Stimulated activated CD4-positive, alpha-beta T cell treated with anti-CD3 and anti-CD28 coated beads, Interleukin-2, amount 100 ng/mL, for 4 hours (primary cell): Measurements from ENCODE around the gene ARIH1.
"Not testable (repeated sequence)": the region's sequence is repeated elsewhere in the genome, so short reads cannot be mapped to it uniquely, and the experiment has no call there.

Experiments
- DNase-seq: peaks from one replicate; pipeline ENCODE4 v3.0.0-alpha.2; 2020; ENCODE audit warnings: low read depth

Gene ARIH1

GRCh38 chr15:72608084-72608483 lies 134.0 kb downstream of the ARIH1 start:
- not testable (repeated sequence) for DNase-seq

- DNase-seq, result no peak
These were observed 135.7 kb downstream of the ARIH1 start for GRCh38 chr15:72609862-72610261.

GRCh38 chr15:72612324-72612723 lies 138.2 kb downstream of the ARIH1 start:
- DNase-seq, result not testable (repeated sequence)

- no peak for DNase-seq
These were observed 140.8 kb downstream of the ARIH1 start for GRCh38 chr15:72614810-72615532.

GRCh38 chr15:72615533-72616233 lies 141.6 kb downstream of the ARIH1 start:
- DNase-seq, result not testable (repeated sequence)

GRCh38 chr15:72616491-72617210 lies 142.5 kb downstream of the ARIH1 start:
- no peak for DNase-seq

- not testable (repeated sequence) for DNase-seq
These were observed 149.7 kb downstream of the ARIH1 start for GRCh38 chr15:72623854-72624253.

- DNase-seq, result not testable (repeated sequence)
These were observed 152.0 kb downstream of the ARIH1 start for GRCh38 chr15:72626153-72626552.

GRCh38 chr15:72628249-72629067 lies 154.3 kb downstream of the ARIH1 start:
- DNase-seq, result not testable (repeated sequence)

GRCh38 chr15:72629068-72629570 lies 155.0 kb downstream of the ARIH1 start:
- not testable (repeated sequence) for DNase-seq

- DNase-seq, result peak; percentile 19
These were observed 162.6 kb downstream of the ARIH1 start for GRCh38 chr15:72636519-72637282.

- not testable (repeated sequence) for DNase-seq
These were observed 165.8 kb downstream of the ARIH1 start for GRCh38 chr15:72639759-72640483.

GRCh38 chr15:72642271-72642670 lies 168.1 kb downstream of the ARIH1 start:
- DNase-seq, result not testable (repeated sequence)

GRCh38 chr15:72648631-72649253 lies 174.6 kb downstream of the ARIH1 start:
- not testable (repeated sequence) for DNase-seq
